ACC112 (cell line): ENCODE measurements around the gene DNAH9.

Experiments used
- H2AFZ ChIP-seq: fragments of 200-600 bp; sonication (generic); one replicate; pipeline ENCODE4 v1.6.0; 2017; ENCODE audit warnings: antibody characterized with exemption, low read length; ENCODE audit not compliant: unreplicated experiment
- H3K27ac ChIP-seq: fragments of 200-600 bp; sonication (generic); 2 replicates; pipeline ENCODE4 v1.5.1; 2014; ENCODE audit warnings: low read depth, mild to moderate bottlenecking, antibody characterized with exemption, low read length, moderate library complexity
- H3K27me3 ChIP-seq: fragments of 200-600 bp; sonication (generic); 2 replicates; pipeline ENCODE4 v1.6.1; 2014; ENCODE audit warnings: mild to moderate bottlenecking, antibody characterized with exemption, low read length, moderate library complexity, mixed read lengths; ENCODE audit not compliant: insufficient read depth
- H3K36me3 ChIP-seq: fragments of 200-600 bp; sonication (generic); 2 replicates; pipeline ENCODE4 v1.6.1; 2016; ENCODE audit warnings: mild to moderate bottlenecking, antibody characterized with exemption, low read length, moderate library complexity, mixed read lengths; ENCODE audit not compliant: insufficient read depth
- H3K4me1 ChIP-seq: fragments of 200-600 bp; sonication (generic); one replicate; pipeline ENCODE4 v1.6.1; 2016; ENCODE audit warnings: low read length, mixed read lengths; ENCODE audit not compliant: insufficient read depth, unreplicated experiment, control insufficient read depth
- H3K4me3 ChIP-seq: fragments of 200-600 bp; sonication (generic); 2 replicates; pipeline ENCODE4 v1.5.1; 2014; ENCODE audit warnings: mild to moderate bottlenecking, low read depth, low read length
- H3K79me2 ChIP-seq: fragments of 200-600 bp; sonication (generic); one replicate; pipeline ENCODE4 v1.6.0; 2016; ENCODE audit warnings: low read length; ENCODE audit not compliant: control insufficient read depth, unreplicated experiment, insufficient read depth

Gene DNAH9

GRCh38 chr17:11637796-11638195, 39.5 kb downstream of the DNAH9 start:
- Histone ChIP-seq H3K4me3 (no peak overlapping the region), H3K36me3 (no peaks in the 10 kb centered on the region), H3K79me2 (no peaks in the 10 kb centered on the region), H2AFZ (no peak overlapping the region), H3K27ac (no peak overlapping the region), H3K4me1 (no peaks in the 10 kb centered on the region), H3K27me3 (no peaks in the 10 kb centered on the region)

- Histone ChIP-seq H3K4me3 (no peak overlapping the region), H3K79me2 (no peaks in the 10 kb centered on the region), H2AFZ (no peak overlapping the region), H3K27me3 (no peaks in the 10 kb centered on the region), H3K4me1 (no peaks in the 10 kb centered on the region), H3K36me3 (no peaks in the 10 kb centered on the region), H3K27ac (no peak overlapping the region)
Measured at GRCh38 chr17:11638700-11639265, 40.5 kb downstream of the DNAH9 start.

GRCh38 chr17:11639736-11640462, 41.6 kb downstream of the DNAH9 start:
- Histone ChIP-seq H3K4me1 (no peaks in the 10 kb centered on the region), H2AFZ (no peak overlapping the region), H3K4me3 (no peak overlapping the region), H3K79me2 (no peaks in the 10 kb centered on the region), H3K27ac (no peak overlapping the region), H3K27me3 (no peaks in the 10 kb centered on the region), H3K36me3 (no peaks in the 10 kb centered on the region)

- Histone ChIP-seq H3K27ac (no peak overlapping the region), H2AFZ (no peak overlapping the region)
Measured at GRCh38 chr17:11640463-11640814, 42.2 kb downstream of the DNAH9 start.

GRCh38 chr17:11641521-11642275, 43.4 kb downstream of the DNAH9 start:
- H2AFZ ChIP-seq: no peak overlapping the region
- no peak overlapping the region for H3K4me3 ChIP-seq
- H3K36me3 ChIP-seq: no peaks in the 10 kb centered on the region
- H3K79me2 ChIP-seq: no peaks in the 10 kb centered on the region
- H3K27me3 ChIP-seq: no peaks in the 10 kb centered on the region
- no peak overlapping the region for H3K27ac ChIP-seq
- no peaks in the 10 kb centered on the region for H3K4me1 ChIP-seq

More at GRCh38 chr17:11640463-11640814, 42.2 kb downstream of the DNAH9 start:
- Histone ChIP-seq H3K36me3 (no peaks in the 10 kb centered on the region), H3K4me3 (no peak overlapping the region), H3K4me1 (no peaks in the 10 kb centered on the region), H3K79me2 (no peaks in the 10 kb centered on the region), H3K27me3 (no peaks in the 10 kb centered on the region)

- Histone ChIP-seq H3K36me3 (no peaks in the 10 kb centered on the region), H3K27ac (no peak overlapping the region), H3K79me2 (no peaks in the 10 kb centered on the region), H2AFZ (no peak overlapping the region), H3K4me1 (no peaks in the 10 kb centered on the region), H3K27me3 (no peaks in the 10 kb centered on the region), H3K4me3 (no peak overlapping the region)
Measured at GRCh38 chr17:11642655-11643054, 44.4 kb downstream of the DNAH9 start.

- Histone ChIP-seq H3K4me3 (no peak overlapping the region), H2AFZ (no peak overlapping the region), H3K79me2 (no peaks in the 10 kb centered on the region), H3K27ac (no peak overlapping the region), H3K36me3 (no peaks in the 10 kb centered on the region), H3K27me3 (no peaks in the 10 kb centered on the region), H3K4me1 (no peaks in the 10 kb centered on the region)
Measured at GRCh38 chr17:11643851-11644250, 45.6 kb downstream of the DNAH9 start.

- Histone ChIP-seq H3K4me1 (no peaks in the 10 kb centered on the region), H3K27me3 (no peaks in the 10 kb centered on the region), H3K4me3 (no peak overlapping the region), H3K36me3 (no peaks in the 10 kb centered on the region), H3K79me2 (no peaks in the 10 kb centered on the region), H3K27ac (no peak overlapping the region), H2AFZ (no peak overlapping the region)
Measured at GRCh38 chr17:11644265-11645212, 46.3 kb downstream of the DNAH9 start.

- H2AFZ ChIP-seq: no peak overlapping the region
- no peaks in the 10 kb centered on the region for H3K4me1 ChIP-seq
- no peaks in the 10 kb centered on the region for H3K79me2 ChIP-seq
- no peak overlapping the region for H3K27ac ChIP-seq
- H3K4me3 ChIP-seq: no peak overlapping the region
- H3K36me3 ChIP-seq: no peaks in the 10 kb centered on the region
- no peaks in the 10 kb centered on the region for H3K27me3 ChIP-seq
Measured at GRCh38 chr17:11645426-11645825, 47.2 kb downstream of the DNAH9 start.

GRCh38 chr17:11651089-11651488, 52.8 kb downstream of the DNAH9 start:
- Histone ChIP-seq H3K79me2 (no peaks in the 10 kb centered on the region), H3K27ac (no peak overlapping the region), H2AFZ (no peak overlapping the region), H3K36me3 (no peaks in the 10 kb centered on the region), H3K27me3 (no peaks in the 10 kb centered on the region), H3K4me1 (no peaks in the 10 kb centered on the region), H3K4me3 (no peak overlapping the region)
